Tongue (tissue), 2 donors: Measurements from ENCODE around the gene C14orf132. TPM values are rescaled to one million over a fixed set of nuclear protein-coding genes. Genes with fewer than 3 reads are reported as not detected.

Experiments
- DNase-seq: peaks from one replicate; pipeline ENCODE4 v3.0.0-alpha.2; 2015
- total RNA-seq: library from RNA; depleted of rRNA; stranded (reverse); fragments of >200 nt; gene quantifications from one replicate; pipeline ENCODE4 v1.2.3, GENCODE V29; 2014

C14orf132 gene
- total RNA-seq, 1 donor from 2014 or later, result 35.2 TPM

GRCh38 chr14:96100161-96101064 lies 61.3 kb downstream of the C14orf132 start:
- peak; percentile 92 for DNase-seq

GRCh38 chr14:96102081-96102856 lies 63.1 kb downstream of the C14orf132 start:
- DNase-seq, result no peak

- DNase-seq, result no peak
These were observed 63.9 kb downstream of the C14orf132 start for GRCh38 chr14:96103075-96103474.

GRCh38 chr14:96103560-96104460 lies 64.6 kb downstream of the C14orf132 start:
- DNase-seq, result no peak

GRCh38 chr14:96104469-96105057 lies 65.4 kb downstream of the C14orf132 start:
- DNase-seq, result peak; percentile 89

- peak; percentile 71 for DNase-seq
These were observed 66.1 kb downstream of the C14orf132 start for GRCh38 chr14:96105089-96105925.

GRCh38 chr14:96105926-96106441 lies 66.8 kb downstream of the C14orf132 start:
- peak; percentile 24 for DNase-seq

- no peak for DNase-seq
These were observed 67.7 kb downstream of the C14orf132 start for GRCh38 chr14:96106891-96107290.

- no peak for DNase-seq
These were observed 69.1 kb downstream of the C14orf132 start for GRCh38 chr14:96108061-96108795.

- DNase-seq, result no peak
These were observed 69.7 kb downstream of the C14orf132 start for GRCh38 chr14:96108911-96109310.

GRCh38 chr14:96109596-96110355 lies 70.6 kb downstream of the C14orf132 start:
- no peak for DNase-seq

- DNase-seq, result no peak
These were observed 72.9 kb downstream of the C14orf132 start for GRCh38 chr14:96112032-96112431.

- DNase-seq, result no peak
These were observed 74.8 kb downstream of the C14orf132 start for GRCh38 chr14:96114002-96114401.

- DNase-seq, result peak; percentile 61
These were observed 78.1 kb downstream of the C14orf132 start for GRCh38 chr14:96117101-96117897.

- no peak for DNase-seq
These were observed 78.8 kb downstream of the C14orf132 start for GRCh38 chr14:96117960-96118359.

GRCh38 chr14:96118391-96118790 lies 79.2 kb downstream of the C14orf132 start:
- DNase-seq, result no peak

GRCh38 chr14:96119947-96120346 lies 80.8 kb downstream of the C14orf132 start:
- DNase-seq, result no peak

GRCh38 chr14:96120392-96120791 lies 81.2 kb downstream of the C14orf132 start:
- DNase-seq, result no peak
